ENCODE data around the gene FAM118B. TPM values are rescaled to one million over a fixed set of nuclear protein-coding genes. Genes with fewer than 3 reads are reported as not detected.

Gene FAM118B
- total RNA-seq, 2 donors from 2014 or later: 40.1 to 40.8 TPM

DNA sequence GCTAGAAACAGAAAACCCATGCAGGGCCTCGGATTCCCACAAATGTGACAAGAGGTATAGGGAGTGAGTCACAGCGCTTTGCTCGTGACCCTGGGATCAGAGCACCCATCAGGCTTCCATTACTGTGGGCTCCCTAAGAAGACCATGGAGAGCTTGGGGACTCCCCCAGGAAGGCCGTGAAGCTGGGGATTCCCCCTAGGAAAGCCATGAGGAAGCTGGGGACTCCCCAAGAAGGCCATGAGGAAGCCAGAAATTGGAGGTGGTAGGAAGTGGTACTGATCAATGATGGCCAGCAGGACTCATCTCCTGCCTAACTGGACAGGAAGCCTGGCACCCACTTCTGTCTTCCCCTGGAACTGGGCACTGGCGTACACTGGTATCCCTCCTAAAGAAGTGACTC lies 82.1 kb downstream of the FAM118B start:
- TF ChIP-seq, protein P1, sequence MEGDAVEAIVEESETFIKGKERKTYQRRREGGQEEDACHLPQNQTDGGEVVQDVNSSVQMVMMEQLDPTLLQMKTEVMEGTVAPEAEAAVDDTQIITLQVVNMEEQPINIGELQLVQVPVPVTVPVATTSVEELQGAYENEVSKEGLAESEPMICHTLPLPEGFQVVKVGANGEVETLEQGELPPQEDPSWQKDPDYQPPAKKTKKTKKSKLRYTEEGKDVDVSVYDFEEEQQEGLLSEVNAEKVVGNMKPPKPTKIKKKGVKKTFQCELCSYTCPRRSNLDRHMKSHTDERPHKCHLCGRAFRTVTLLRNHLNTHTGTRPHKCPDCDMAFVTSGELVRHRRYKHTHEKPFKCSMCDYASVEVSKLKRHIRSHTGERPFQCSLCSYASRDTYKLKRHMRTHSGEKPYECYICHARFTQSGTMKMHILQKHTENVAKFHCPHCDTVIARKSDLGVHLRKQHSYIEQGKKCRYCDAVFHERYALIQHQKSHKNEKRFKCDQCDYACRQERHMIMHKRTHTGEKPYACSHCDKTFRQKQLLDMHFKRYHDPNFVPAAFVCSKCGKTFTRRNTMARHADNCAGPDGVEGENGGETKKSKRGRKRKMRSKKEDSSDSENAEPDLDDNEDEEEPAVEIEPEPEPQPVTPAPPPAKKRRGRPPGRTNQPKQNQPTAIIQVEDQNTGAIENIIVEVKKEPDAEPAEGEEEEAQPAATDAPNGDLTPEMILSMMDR (conservative IDR thresholded peaks at IDR 0.05): no peak
- H3K4me1 ChIP-seq (ENCODE audit: control insufficient read depth, insufficient read depth, low read length): no peaks in the 10 kb centered on the region
- WGBS, 2 experiments (ENCODE audit: insufficient coverage in 1 of 2, insufficient read length in 1 of 2): 80 to 95% methylated on average over 1 to 5 of the region's 5 CpGs
- H3K9me3 Mint-ChIP-seq: no peaks in the 10 kb centered on the region
- H3K4me3 Mint-ChIP-seq: no peak overlapping the region
- H3K36me3 Mint-ChIP-seq (ENCODE audit: low read depth): peaks cover 31% of the 10 kb centered on the region
- H3K27ac Mint-ChIP-seq: no peak overlapping the region
- peaks cover 23% of the 10 kb centered on the region for H3K36me3 ChIP-seq (ENCODE audit: control insufficient read depth, insufficient read depth, low read length)
- no peak overlapping the region for H3K4me3 ChIP-seq (ENCODE audit: low read length)
- H3K9ac ChIP-seq (ENCODE audit: extremely low read depth, low read length, poor library complexity, severe bottlenecking): no peak overlapping the region
- H3K4me1 Mint-ChIP-seq: peaks cover 7% of the 10 kb centered on the region
- no peaks in the 10 kb centered on the region for H3K9me3 ChIP-seq (ENCODE audit: control insufficient read depth, low read length)
- no peak for DNase-seq
- no peaks in the 10 kb centered on the region for H3K27me3 ChIP-seq (ENCODE audit: control insufficient read depth, insufficient read depth, low read length, poor library complexity, severe bottlenecking)
- H3K27me3 Mint-ChIP-seq (ENCODE audit: insufficient read depth): no peaks in the 10 kb centered on the region
- no peak overlapping the region for H3K27ac ChIP-seq (ENCODE audit: low read depth, low read length)

DNA sequence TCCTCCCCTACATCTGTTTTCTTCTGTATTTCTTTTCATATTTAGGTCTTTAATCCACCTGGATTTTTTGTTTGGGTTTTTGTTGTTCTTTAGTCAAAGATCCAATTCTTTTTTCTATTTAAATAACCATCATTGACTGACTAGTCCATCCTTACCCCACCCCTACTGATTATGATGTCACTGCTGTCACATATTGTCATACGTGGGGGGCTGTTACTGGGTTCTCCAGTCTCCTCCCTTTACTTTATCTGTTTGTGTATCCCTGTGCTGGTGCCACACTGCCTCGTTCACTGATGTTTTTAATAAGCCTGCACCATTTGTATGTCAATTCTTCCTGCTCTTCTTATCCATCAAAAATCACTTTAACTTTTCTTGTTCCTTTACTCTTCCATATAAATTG lies 85.4 kb downstream of the FAM118B start:
- 93 to 100% methylated on average over 2 of the region's 2 CpGs for WGBS, 2 experiments (ENCODE audit: insufficient coverage in 1 of 2, insufficient read length in 1 of 2)
- no peaks in the 10 kb centered on the region for H3K27me3 Mint-ChIP-seq (ENCODE audit: insufficient read depth)
- H3K4me1 ChIP-seq (ENCODE audit: control insufficient read depth, insufficient read depth, low read length): no peaks in the 10 kb centered on the region
- H3K4me3 ChIP-seq (ENCODE audit: low read length): no peak overlapping the region
- H3K27me3 ChIP-seq (ENCODE audit: control insufficient read depth, insufficient read depth, low read length, poor library complexity, severe bottlenecking): no peaks in the 10 kb centered on the region
- H3K27ac Mint-ChIP-seq: no peak overlapping the region
- H3K4me3 Mint-ChIP-seq: no peak overlapping the region
- H3K9me3 ChIP-seq (ENCODE audit: control insufficient read depth, low read length): no peaks in the 10 kb centered on the region
- H3K36me3 ChIP-seq (ENCODE audit: control insufficient read depth, insufficient read depth, low read length): peaks cover 33% of the 10 kb centered on the region
- TF ChIP-seq, protein P1 (conservative IDR thresholded peaks at IDR 0.05): no peak
- H3K4me1 Mint-ChIP-seq: no peaks in the 10 kb centered on the region
- H3K27ac ChIP-seq (ENCODE audit: low read depth, low read length): no peak overlapping the region
- no peaks in the 10 kb centered on the region for H3K9me3 Mint-ChIP-seq
- no peak for DNase-seq
- H3K9ac ChIP-seq (ENCODE audit: extremely low read depth, low read length, poor library complexity, severe bottlenecking): no peak overlapping the region
- peaks cover 50% of the 10 kb centered on the region for H3K36me3 Mint-ChIP-seq (ENCODE audit: low read depth)

DNA sequence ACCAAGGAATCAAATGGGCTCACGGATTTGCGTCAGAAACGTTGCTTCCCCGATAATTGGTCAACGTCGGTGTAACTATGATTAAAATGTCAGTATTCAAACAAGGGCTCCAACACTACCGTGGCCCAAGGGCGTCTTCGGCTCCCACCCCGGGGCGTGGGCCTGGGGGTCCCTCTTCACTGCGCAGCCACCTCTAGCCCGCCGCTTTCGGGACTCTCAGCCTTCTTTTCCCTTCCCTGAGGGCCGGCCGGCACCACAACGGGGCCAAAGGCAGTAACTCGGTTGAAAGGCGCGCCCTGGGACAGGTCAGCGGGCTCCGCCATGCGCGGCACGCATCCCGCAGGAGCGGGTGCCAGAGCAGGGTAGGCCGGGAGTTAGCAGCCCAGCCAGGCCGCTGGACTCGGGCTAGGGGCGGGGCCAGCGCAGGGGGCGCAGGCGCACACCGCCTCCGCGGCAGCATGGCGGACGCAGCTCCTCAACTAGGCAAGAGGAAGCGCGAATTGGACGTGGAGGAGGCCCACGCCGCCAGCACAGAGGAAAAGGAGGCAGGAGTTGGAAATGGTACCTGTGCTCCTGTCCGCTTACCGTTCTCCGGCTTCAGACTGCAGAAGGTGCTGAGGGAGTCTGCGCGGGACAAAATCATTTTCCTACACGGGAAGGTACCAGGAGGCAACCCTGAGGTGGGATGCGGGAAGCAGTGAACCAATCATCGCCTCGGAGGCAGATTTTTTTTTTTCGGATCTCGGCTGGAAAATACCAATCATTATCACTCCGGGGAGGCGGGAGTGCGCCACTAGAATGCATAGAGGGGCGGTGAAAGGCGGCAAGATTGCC lies 92.3 kb downstream of the FAM118B start, which contains the start of gene DCPS:
DCPS (plus strand) TSS at position 438 of the 834 bp plus-strand sequence; CDS start at position 459, 21 bp downstream.
- peaks cover 7% of the 10 kb centered on the region for H3K4me1 Mint-ChIP-seq

More for the DNA sequence above, 92.3 kb downstream of the FAM118B start, which contains the start of gene DCPS:
- Histone ChIP-seq H3K27me3 (ENCODE audit: control insufficient read depth, insufficient read depth, low read length, poor library complexity, severe bottlenecking) (no peaks in the 10 kb centered on the region), H3K4me3 (ENCODE audit: low read length) (peak within 1 kb of the TSS; percentile 80), H3K27ac (ENCODE audit: low read depth, low read length) (peak within 1 kb of the TSS; percentile 68), H3K36me3 (ENCODE audit: control insufficient read depth, insufficient read depth, low read length) (peaks cover 14% of the 10 kb centered on the region), H3K9me3 (ENCODE audit: control insufficient read depth, low read length) (no peaks in the 10 kb centered on the region), H3K9ac (ENCODE audit: extremely low read depth, low read length, poor library complexity, severe bottlenecking) (peak within 1 kb of the TSS; percentile 78), H3K4me1 (ENCODE audit: control insufficient read depth, insufficient read depth, low read length) (no peaks in the 10 kb centered on the region)
- H3K4me3 Mint-ChIP-seq: peak within 1 kb of the TSS; percentile 70
- H3K27me3 Mint-ChIP-seq (ENCODE audit: insufficient read depth): no peaks in the 10 kb centered on the region
- TF ChIP-seq, protein P1 (conservative IDR thresholded peaks at IDR 0.05): no peak
- peak; percentile 97 for DNase-seq
- peak within 1 kb of the TSS; percentile 96 for H3K27ac Mint-ChIP-seq
- peaks cover 42% of the 10 kb centered on the region for H3K36me3 Mint-ChIP-seq (ENCODE audit: low read depth)
- H3K9me3 Mint-ChIP-seq: no peaks in the 10 kb centered on the region
- 2 to 6% methylated on average over 38 to 61 of the region's 61 CpGs for WGBS, 2 experiments (ENCODE audit: insufficient coverage in 1 of 2, insufficient read length in 1 of 2)
